GM18511 (cell line): ENCODE data around the gene CDCA5.

Experiments used
- ATAC-seq: cut with Tn5 transposase; IDR thresholded peaks from one replicate; pipeline ENCODE4 v1.9.1; 2021; ENCODE audit warnings: mild to moderate bottlenecking, moderate library complexity; ENCODE audit not compliant: unreplicated experiment

The CDCA5 gene

DNA sequence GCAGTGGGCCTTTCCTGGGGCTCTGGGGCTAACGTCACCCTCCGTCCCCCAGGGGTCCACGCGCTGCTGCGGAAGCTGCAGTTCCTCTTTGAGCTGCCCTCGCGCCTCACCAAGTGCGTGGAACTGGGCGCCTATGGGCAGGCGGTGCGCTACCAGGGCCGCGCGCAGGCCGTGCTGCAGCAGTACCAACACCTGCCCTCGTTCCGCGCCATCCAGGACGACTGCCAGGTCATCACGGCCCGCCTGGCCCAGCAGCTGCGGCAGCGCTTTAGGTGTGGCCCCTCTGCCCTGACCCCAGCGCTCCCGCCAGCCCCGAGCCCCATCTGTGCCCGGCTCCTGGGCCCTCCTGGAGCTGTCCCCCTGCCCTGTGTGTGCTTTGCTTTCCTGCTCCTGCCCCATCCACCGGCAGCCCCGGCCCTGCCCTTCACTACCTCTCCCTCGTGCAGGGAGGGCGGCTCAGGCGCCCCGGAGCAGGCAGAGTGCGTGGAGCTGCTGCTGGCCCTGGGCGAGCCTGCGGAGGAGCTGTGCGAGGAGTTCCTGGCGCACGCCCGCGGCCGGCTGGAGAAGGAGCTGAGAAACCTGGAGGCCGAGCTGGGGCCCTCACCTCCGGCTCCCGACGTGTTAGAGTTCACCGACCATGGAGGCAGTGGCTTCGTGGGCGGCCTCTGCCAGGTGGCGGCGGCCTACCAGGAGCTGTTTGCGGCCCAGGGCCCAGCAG lies 24.1 kb upstream of the CDCA5 start:
- no peak for ATAC-seq

GRCh38 chr11:65107078-65107477 lies 23.2 kb upstream of the CDCA5 start:
- no peak for ATAC-seq

DNA sequence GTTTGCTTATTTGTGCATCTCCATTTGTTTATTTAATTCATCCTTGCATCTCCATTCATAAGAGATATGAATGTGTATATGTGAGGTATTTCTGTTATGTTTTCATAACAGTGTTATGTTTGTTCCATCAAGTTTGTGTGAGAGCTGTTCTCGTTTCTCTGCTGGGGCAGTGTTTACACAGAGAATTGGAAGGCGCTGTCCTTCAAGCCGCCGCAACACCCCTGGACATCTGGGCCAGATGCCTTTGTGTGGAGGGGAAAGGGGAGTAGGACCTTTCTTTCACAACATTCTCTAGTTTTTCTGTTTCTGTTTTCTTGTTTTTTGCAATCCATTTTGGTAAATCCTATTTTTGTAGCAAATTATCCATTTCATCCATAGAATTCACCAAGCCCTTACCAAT lies 20.8 kb upstream of the CDCA5 start:
- ATAC-seq, result no peak

DNA sequence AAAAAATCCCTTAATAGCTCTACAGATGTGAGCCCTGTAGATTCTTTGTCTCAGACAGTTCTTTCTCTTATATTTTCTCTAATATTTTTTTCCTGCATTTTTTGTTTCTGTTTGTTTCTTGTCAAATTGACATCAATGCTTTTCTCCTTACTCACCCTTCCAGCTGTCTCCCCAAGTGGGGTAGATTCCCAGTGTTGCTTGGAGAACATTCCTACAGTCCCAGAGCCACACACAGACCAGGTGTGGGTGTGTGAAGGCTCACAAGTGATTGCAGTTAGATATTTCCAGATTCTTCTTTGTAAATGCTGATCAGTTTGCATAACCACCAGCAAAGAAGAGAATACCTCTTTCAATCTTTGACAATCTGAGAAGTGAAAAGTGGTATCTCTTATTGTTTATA lies 19.6 kb upstream of the CDCA5 start:
- ATAC-seq, result no peak

DNA sequence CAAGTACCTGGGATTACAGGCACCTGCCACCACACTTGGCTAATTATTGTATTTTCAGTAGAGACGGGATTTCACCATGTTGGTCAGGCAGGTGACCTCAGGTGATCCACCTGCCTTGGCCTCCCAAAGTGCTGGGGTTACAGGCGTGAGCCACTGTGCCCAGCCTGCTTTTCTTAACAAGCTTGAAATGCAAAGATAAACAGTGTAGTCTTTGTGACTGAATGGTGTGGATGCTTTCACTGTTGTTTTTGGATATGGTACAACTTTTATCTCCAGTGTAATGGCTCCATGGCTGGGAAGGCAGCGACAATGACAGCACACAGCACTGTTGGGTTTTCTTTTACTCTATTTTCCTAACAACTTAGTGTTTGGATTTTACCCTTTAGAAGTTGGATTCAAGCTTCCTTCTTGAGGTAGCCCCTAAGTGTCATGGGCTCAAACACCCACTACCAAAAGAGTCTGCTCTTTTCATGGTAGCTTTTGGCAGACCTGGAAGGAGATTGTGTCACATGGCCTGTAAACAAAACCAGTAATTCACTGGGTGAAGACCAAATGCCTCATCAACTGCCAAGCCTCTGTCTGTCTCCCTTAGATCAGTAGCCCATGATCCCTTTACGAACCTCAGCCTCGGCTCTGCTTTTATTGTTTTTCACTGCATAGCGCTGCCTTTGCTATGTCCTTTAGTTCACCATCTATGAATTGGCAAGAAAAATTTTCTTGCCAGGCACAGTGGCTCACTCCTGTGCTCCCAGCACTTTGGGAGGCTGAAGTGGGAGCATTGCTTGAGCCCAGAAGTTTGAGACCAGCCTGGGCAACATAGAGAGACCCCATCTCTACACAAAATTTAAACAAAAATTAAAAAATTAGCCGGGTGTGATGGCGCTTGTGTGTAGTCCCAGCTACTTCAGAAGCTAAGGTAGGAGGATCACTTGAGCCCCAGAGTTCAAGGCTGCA lies 18.6 kb upstream of the CDCA5 start:
- ATAC-seq, result no peak

GRCh38 chr11:65100674-65101350 lies 17.0 kb upstream of the CDCA5 start:
- ATAC-seq, result no peak

DNA sequence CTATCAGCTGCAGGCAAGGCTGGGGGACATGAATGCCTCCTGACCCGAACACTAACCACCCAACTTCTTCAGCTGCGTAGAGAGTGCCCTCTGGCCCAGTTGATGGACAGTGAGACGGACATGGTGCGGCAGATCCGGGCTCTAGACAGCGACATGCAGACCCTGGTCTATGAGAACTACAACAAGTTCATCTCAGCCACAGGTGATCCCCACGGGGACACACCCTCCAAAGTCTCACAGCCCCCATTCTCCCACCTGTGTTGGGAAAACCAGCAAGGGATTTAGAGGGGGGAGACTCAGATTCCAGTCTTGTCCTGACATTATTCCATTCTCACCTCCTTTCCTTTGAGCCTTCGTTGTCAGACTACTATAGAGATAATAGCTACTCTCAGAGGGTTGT lies 13.1 kb upstream of the CDCA5 start:
- ATAC-seq, result no peak

DNA sequence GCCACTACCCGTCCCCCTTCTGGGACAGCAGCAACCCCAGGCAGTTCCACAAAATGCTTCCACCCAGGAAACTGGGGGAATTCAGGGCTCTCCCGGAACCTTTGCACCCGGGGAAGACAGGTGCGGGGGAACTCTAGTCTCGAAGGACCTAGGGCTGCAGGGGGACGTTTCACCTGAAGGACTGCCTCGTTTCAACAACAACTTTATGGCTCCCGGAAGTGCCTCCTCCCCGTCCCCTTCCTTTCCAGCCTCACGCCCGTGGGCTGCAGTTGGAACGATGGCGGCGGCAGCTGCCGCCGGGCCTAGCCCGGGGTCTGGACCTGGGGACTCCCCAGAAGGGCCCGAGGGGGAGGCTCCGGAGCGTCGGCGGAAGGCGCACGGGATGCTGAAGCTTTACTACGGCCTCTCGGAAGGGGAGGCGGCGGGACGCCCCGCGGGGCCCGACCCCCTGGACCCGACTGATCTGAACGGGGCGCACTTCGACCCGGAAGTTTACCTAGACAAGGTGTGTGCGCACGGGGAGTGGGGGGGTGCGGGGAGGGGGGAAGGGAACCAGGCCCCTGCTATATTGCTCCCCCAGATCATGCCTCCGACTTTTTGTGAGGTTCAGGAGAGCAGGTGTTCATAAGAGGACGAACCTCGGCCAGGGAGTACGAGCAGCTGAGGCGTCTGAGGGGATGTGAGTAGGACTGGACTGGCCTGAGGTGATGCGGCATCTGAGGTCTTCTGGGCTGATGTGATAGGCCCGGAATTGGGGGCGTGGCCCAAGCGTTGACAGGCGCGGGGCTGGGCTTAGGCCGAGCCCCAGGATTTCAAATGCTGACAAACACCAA lies 12.3 kb upstream of the CDCA5 start, which contains the start of gene VPS51:
TSS of gene VPS51 (plus strand) at position 241 of the 833 bp plus-strand sequence. CDS start at position 278, 37 bp downstream.
- peak; percentile 91 for ATAC-seq

- ATAC-seq, result no peak
Measured at GRCh38 chr11:65095427-65095826, 11.6 kb upstream of the CDCA5 start.

GRCh38 chr11:65090628-65091027 lies 6.8 kb upstream of the CDCA5 start:
- ATAC-seq, result no peak

DNA sequence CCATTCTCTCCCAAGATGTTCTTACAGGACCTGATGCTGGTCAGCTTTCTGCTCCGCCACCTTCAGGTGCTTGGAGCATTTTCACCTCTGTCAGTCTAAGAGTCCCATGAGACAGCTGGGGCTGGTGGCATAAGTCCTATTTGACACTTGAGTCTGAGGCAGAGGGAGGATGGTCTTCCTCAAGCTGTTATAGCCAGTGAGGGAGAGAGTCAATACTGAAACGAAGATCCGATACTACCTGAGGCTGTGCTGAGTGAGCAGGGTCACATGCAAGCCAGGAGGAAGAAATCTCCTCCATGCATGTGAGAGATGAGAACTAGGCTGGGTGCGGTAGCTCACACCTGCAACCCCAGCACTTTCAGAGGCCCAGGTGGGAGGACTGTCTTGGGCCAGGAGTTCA lies 5.8 kb upstream of the CDCA5 start:
- ATAC-seq, result no peak

- ATAC-seq, result no peak
Measured at GRCh38 chr11:65087827-65088226, 4.0 kb upstream of the CDCA5 start.

DNA sequence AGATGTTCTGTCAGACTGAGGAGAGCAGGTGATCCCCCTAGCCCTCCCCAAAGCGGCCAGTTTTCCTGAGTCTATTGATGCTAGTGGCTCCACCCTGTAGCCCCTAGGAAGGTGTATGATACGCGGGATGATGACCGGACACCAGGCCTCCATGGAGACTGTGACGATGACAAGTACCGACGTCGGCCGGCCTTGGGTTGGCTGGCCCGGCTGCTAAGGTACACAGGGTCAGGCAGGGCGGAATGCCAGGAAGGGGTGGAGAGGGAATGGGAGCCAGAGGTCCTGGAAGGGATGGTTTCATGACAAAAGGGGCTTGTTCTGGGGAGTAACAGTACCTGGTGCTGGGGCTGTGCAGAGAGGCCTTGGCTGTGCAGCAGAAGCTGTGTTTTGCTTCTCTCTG lies 3.4 kb upstream of the CDCA5 start:
- ATAC-seq, result no peak

DNA sequence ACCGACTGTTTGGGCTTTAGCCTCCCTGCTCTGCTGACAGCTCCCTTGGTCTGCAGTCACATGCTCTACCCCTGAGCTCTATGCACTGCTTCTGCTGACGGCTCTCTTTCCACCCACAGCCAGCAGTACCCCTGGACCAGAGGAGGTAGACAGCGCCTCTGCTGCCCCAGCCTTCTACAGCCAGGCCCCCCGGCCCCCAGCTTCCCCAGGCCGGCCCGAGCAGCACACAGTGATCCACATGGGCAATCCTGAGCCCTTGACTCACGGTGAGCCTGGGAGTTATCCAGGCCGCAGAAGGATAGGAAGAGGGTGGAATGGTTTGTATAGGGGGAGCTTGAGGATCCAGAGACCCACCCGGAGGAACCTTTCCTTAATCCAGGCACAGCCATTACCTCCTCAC lies 3.0 kb upstream of the CDCA5 start:
- no peak for ATAC-seq

GRCh38 chr11:65085446-65085845 lies 1.6 kb upstream of the CDCA5 start:
- ATAC-seq, result no peak

GRCh38 chr11:65084598-65085375 lies 947 bp upstream of the CDCA5 start:
- ATAC-seq, result no peak

DNA sequence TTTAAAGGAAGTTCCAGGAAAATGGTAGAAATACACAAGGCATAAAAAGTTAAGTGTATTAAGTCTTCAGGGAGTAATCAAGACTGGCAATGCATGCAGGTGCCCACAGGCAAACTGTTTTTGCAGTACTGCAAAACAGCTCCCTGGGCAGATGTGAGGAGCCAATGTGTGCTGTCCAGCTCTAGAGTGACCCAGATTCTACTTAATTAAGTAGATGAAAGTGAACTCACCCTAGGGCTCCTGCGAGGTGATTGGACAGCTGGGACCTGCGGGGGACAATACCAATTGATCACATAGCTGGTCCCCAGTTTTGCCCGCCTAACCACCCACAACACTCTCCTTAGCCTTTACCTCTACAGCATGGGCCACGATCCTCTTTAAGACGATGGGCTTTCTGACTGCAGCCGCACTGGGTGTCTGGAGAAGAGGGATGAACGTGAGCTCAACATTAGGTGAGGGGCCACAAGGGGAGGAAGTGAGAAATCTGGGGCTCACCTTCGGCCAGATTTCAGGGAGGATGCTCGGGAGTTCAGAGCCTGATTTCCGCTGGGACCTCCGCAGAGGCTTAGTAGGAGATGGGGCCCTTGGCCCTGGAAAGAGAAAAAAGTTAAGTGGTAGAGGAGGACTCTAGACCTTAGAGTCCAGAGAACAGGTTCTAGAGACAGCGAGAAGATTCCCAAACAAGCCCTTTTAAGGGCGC lies 556 bp downstream of the CDCA5 start:
- peak; percentile 14 for ATAC-seq

GRCh38 chr11:65078786-65079342 lies 5.0 kb downstream of the CDCA5 start:
- no peak for ATAC-seq

DNA sequence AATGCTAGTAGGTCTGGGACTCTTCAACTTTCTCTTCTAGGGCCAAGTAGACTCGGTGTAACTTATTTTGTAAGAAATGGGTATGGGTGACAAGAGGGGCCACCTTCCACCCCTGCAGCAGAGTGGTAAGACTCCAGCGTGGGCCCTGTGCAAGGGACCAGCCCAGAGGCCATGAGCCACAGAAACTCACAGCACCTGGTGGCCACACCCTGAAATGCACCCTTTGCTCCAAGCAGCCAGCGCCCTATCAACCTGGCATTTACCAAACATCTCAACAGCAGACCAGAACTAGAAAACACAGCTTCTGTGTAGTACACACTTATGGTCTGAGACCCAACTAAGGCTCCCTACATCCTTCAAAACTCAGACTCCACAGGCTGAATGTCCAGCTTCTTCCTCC lies 5.7 kb downstream of the CDCA5 start:
- no peak for ATAC-seq
